Nephron progenitor cell (in vitro differentiated cells): Measurements from ENCODE around the gene ATP1A2.

Experiments
- DNase-seq: peaks from one replicate; pipeline ENCODE4 v3.0.0; 2021
- H3K27ac Mint-ChIP-seq: 2 replicates; pipeline ENCODE4 v1.8.0; 2021; ENCODE audit warnings: mild to moderate bottlenecking, moderate library complexity, mixed read lengths
- H3K27me3 Mint-ChIP-seq: 2 replicates; pipeline ENCODE4 v1.8.0; 2021; ENCODE audit warnings: mild to moderate bottlenecking, low read depth, mixed read lengths; ENCODE audit not compliant: poor library complexity
- H3K36me3 Mint-ChIP-seq: 2 replicates; pipeline ENCODE4 v1.8.0; 2021; ENCODE audit warnings: low read depth, mixed read lengths
- H3K4me1 Mint-ChIP-seq: 2 replicates; pipeline ENCODE4 v1.8.0; 2021; ENCODE audit warnings: mixed read lengths
- H3K4me3 Mint-ChIP-seq: 2 replicates; pipeline ENCODE4 v1.8.0; 2021; ENCODE audit warnings: mild to moderate bottlenecking, moderate library complexity, mixed read lengths
- H3K9me3 Mint-ChIP-seq: 2 replicates; pipeline ENCODE4 v1.8.0; 2021; ENCODE audit warnings: mild to moderate bottlenecking, moderate library complexity, mixed read lengths
- CTCF ChIP-seq: fragments of 200-600 bp; sonication (generic); IDR thresholded peaks from 2 replicates; pipeline ENCODE4 v1.5.0; 2021; ENCODE audit warnings: antibody characterized with exemption

The ATP1A2 gene

GRCh38 chr1:160116283-160117147, 956 bp downstream of the ATP1A2 start:
- Mint-ChIP-seq H3K9me3 (no peaks in the 10 kb centered on the region), H3K4me3 (peak overlapping the region; percentile 82), H3K27ac (no peak overlapping the region), H3K4me1 (peaks cover 80% of the 10 kb centered on the region), H3K27me3 (peaks cover 9% of the 10 kb centered on the region), H3K36me3 (no peaks in the 10 kb centered on the region)
- DNase-seq: no peak
- no peak for TF ChIP-seq CTCF

- Mint-ChIP-seq H3K27ac (no peak overlapping the region), H3K9me3 (no peaks in the 10 kb centered on the region), H3K36me3 (peaks cover 5% of the 10 kb centered on the region), H3K4me3 (peak overlapping the region; percentile 82), H3K4me1 (peaks cover 74% of the 10 kb centered on the region), H3K27me3 (peaks cover 6% of the 10 kb centered on the region)
- DNase-seq: no peak
- no peak for TF ChIP-seq CTCF
Measured at GRCh38 chr1:160117300-160117699, 1.7 kb downstream of the ATP1A2 start.

DNA sequence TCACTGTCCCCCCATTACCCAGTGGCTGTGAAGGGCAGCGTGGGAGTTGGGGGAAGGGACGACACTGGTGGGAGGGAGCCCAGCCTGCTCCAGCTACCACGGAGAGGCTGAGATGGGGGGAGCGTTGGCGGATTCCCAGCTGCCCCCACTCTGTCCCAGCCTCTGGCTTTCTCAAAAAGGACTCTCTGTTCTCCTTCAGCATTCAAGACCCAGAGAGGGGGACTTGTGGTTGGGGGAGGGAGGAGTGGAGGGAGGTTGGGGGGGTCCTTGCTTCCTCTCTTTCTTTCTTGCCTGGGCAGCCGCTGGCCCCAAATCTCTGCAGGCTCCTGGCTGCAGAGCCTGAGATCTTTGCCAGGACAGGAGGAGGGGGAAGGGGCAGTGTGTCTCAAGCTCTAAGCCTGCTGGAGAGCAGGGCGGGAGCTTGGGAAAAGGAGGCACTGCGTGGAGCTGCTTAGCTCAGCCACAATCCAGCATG, 2.2 kb downstream of the ATP1A2 start:
- TF ChIP-seq CTCF: no peak
- H3K9me3 Mint-ChIP-seq: no peaks in the 10 kb centered on the region
- peaks cover 70% of the 10 kb centered on the region for H3K4me1 Mint-ChIP-seq
- peaks cover 6% of the 10 kb centered on the region for H3K27me3 Mint-ChIP-seq
- H3K27ac Mint-ChIP-seq: no peak overlapping the region
- peaks cover 5% of the 10 kb centered on the region for H3K36me3 Mint-ChIP-seq
- H3K4me3 Mint-ChIP-seq: peak overlapping the region; percentile 73
- DNase-seq: no peak

- peaks cover 58% of the 10 kb centered on the region for H3K4me1 Mint-ChIP-seq
- H3K27ac Mint-ChIP-seq: no peak overlapping the region
- no peak overlapping the region for H3K4me3 Mint-ChIP-seq
- peaks cover 6% of the 10 kb centered on the region for H3K27me3 Mint-ChIP-seq
- no peak for TF ChIP-seq CTCF
- no peaks in the 10 kb centered on the region for H3K9me3 Mint-ChIP-seq
- DNase-seq: no peak
- H3K36me3 Mint-ChIP-seq: peaks cover 13% of the 10 kb centered on the region
Measured at GRCh38 chr1:160118928-160119327, 3.4 kb downstream of the ATP1A2 start.

DNA sequence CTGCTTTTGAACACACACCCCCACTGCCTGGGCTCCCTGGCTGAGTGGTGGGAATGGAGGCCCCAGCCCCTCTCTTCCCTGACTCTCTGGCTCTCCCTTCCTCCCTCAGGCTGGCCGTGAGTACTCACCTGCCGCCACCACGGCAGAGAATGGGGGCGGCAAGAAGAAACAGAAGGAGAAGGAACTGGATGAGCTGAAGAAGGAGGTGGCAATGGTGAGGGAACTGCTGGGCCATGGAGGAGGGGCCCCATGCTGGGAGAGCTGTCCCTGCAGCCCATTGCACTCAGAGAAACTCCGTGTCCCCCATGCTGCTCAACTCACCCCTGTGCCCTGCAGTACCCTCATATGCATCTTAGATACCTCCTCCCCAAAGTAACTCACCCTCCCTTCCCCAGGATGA, 5.2 kb downstream of the ATP1A2 start:
- Mint-ChIP-seq H3K36me3 (peaks cover 15% of the 10 kb centered on the region), H3K4me3 (no peak overlapping the region), H3K27me3 (peaks cover 6% of the 10 kb centered on the region), H3K4me1 (peaks cover 50% of the 10 kb centered on the region), H3K27ac (no peak overlapping the region), H3K9me3 (no peaks in the 10 kb centered on the region)
- TF ChIP-seq CTCF: no peak
- no peak for DNase-seq

DNA sequence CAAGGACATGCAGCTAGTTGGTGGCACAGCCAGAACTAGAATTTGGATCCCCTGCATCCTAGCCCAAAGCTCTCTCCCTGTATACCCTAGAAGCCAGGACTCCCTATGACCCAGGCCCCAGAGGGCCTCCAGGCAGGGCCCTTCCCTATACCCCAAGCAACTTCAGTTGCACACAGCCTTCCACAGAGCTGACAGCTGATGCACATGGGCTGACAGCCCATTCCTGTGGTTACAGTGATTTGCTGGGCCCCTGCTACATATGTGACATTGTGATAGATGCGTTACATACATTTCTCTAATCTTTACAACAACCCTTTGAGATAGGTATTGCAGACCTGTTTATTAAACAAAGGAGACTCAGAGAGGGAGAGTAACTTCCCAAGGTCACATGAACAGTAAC, 5.8 kb downstream of the ATP1A2 start:
- no peak overlapping the region for H3K4me3 Mint-ChIP-seq
- TF ChIP-seq CTCF: no peak
- DNase-seq: no peak
- peaks cover 6% of the 10 kb centered on the region for H3K27me3 Mint-ChIP-seq
- H3K36me3 Mint-ChIP-seq: peaks cover 15% of the 10 kb centered on the region
- H3K27ac Mint-ChIP-seq: no peak overlapping the region
- H3K9me3 Mint-ChIP-seq: no peaks in the 10 kb centered on the region
- peaks cover 44% of the 10 kb centered on the region for H3K4me1 Mint-ChIP-seq
